Measurements from ENCODE around the gene CDC42BPB. TPM values are rescaled to one million over a fixed set of nuclear protein-coding genes. Genes with fewer than 3 reads are reported as not detected.

CDC42BPB gene
- total RNA-seq, 1 donor from 2014 or later = 147 TPM

- Histone ChIP-seq H3K27me3 (ENCODE audit: control insufficient read depth, insufficient read depth, low read length) (peaks cover 13% of the 10 kb centered on the region), H3K36me3 (ENCODE audit: control insufficient read depth, insufficient read depth, low read length) (no peaks in the 10 kb centered on the region), H3K4me3 (ENCODE audit: low read depth, low read length) (no peak overlapping the region)
- no peak for DNase-seq (ENCODE audit: low read depth)
- no peak for TF ChIP-seq CTCF (IDR thresholded peaks at IDR 0.05; ENCODE audit: insufficient read depth, low read length, poor library complexity, severe bottlenecking)
Observed at GRCh38 chr14:103089386-103090335, 32.3 kb upstream of the CDC42BPB start.

GRCh38 chr14:103088921-103089320 lies 31.6 kb upstream of the CDC42BPB start:
- no peak for TF ChIP-seq CTCF (IDR thresholded peaks at IDR 0.05; ENCODE audit: insufficient read depth, low read length, poor library complexity, severe bottlenecking)
- Histone ChIP-seq H3K4me3 (ENCODE audit: low read depth, low read length) (no peak overlapping the region), H3K36me3 (ENCODE audit: control insufficient read depth, insufficient read depth, low read length) (no peaks in the 10 kb centered on the region), H3K27me3 (ENCODE audit: control insufficient read depth, insufficient read depth, low read length) (peaks cover 20% of the 10 kb centered on the region)
- no peak for DNase-seq (ENCODE audit: low read depth)

- DNase-seq (ENCODE audit: low read depth) = no peak
- no peak overlapping the region for H3K4me3 ChIP-seq (ENCODE audit: low read depth, low read length)
- no peaks in the 10 kb centered on the region for H3K36me3 ChIP-seq (ENCODE audit: control insufficient read depth, insufficient read depth, low read length)
- H3K27me3 ChIP-seq (ENCODE audit: control insufficient read depth, insufficient read depth, low read length) = peaks cover 23% of the 10 kb centered on the region
- no peak for TF ChIP-seq CTCF (IDR thresholded peaks at IDR 0.05; ENCODE audit: insufficient read depth, low read length, poor library complexity, severe bottlenecking)
Observed at GRCh38 chr14:103087343-103087835, 30.0 kb upstream of the CDC42BPB start.

- DNase-seq (ENCODE audit: low read depth) = no peak
- TF ChIP-seq CTCF (IDR thresholded peaks at IDR 0.05; ENCODE audit: insufficient read depth, low read length, poor library complexity, severe bottlenecking) = no peak
- Histone ChIP-seq H3K27me3 (ENCODE audit: control insufficient read depth, insufficient read depth, low read length) (peaks cover 25% of the 10 kb centered on the region), H3K4me3 (ENCODE audit: low read depth, low read length) (no peak overlapping the region), H3K36me3 (ENCODE audit: control insufficient read depth, insufficient read depth, low read length) (no peaks in the 10 kb centered on the region)
Observed at GRCh38 chr14:103086771-103087342, 29.5 kb upstream of the CDC42BPB start.

GRCh38 chr14:103085106-103086091 lies 28.1 kb upstream of the CDC42BPB start:
- peak; percentile 26 for TF ChIP-seq CTCF (IDR thresholded peaks at IDR 0.05; ENCODE audit: insufficient read depth, low read length, poor library complexity, severe bottlenecking)
- Histone ChIP-seq H3K27me3 (ENCODE audit: control insufficient read depth, insufficient read depth, low read length) (peaks cover 25% of the 10 kb centered on the region), H3K4me3 (ENCODE audit: low read depth, low read length) (no peak overlapping the region), H3K36me3 (ENCODE audit: control insufficient read depth, insufficient read depth, low read length) (no peaks in the 10 kb centered on the region)
- no peak for DNase-seq (ENCODE audit: low read depth)
